HG03108 (cell line): ENCODE data around the gene ESYT1.
"Not testable (repeated sequence)": the region's sequence is repeated elsewhere in the genome, so short reads cannot be mapped to it uniquely, and the experiment has no call there.

Source experiments
- ATAC-seq: cut with Tn5 transposase; IDR thresholded peaks from one replicate; pipeline ENCODE4 v1.9.1; 2021; ENCODE audit warnings: moderate library complexity; ENCODE audit not compliant: unreplicated experiment

ESYT1 gene

GRCh38 chr12:56103066-56103711 is 24.9 kb upstream of the ESYT1 start:
- ATAC-seq: no peak

- no peak for ATAC-seq
These were observed 24.3 kb upstream of the ESYT1 start for GRCh38 chr12:56103823-56104108.

GRCh38 chr12:56104109-56104814 is 23.8 kb upstream of the ESYT1 start, which contains the start of gene PA2G4:
TSS of gene PA2G4 (plus strand) at chr12:56104559. CDS start at chr12:56104738, 179 bp downstream.
- ATAC-seq: peak; percentile 94

- peak; percentile 4 for ATAC-seq
These were observed 23.1 kb upstream of the ESYT1 start for GRCh38 chr12:56104815-56105608.

- no peak for ATAC-seq
These were observed 22.5 kb upstream of the ESYT1 start for GRCh38 chr12:56105609-56105902.

GRCh38 chr12:56107242-56107641 is 20.8 kb upstream of the ESYT1 start:
- no peak for ATAC-seq

GRCh38 chr12:56110571-56110970 is 17.5 kb upstream of the ESYT1 start:
- ATAC-seq: no peak

GRCh38 chr12:56114084-56114483 is 14.0 kb upstream of the ESYT1 start:
- ATAC-seq: no peak

- no peak for ATAC-seq
These were observed 12.7 kb upstream of the ESYT1 start for GRCh38 chr12:56115329-56115728.

GRCh38 chr12:56116267-56117081 is 11.6 kb upstream of the ESYT1 start, which contains the start of gene RPL41:
TSS of gene RPL41 (plus strand) at chr12:56116633.
- peak; percentile 34 for ATAC-seq

GRCh38 chr12:56117082-56117706 is 10.9 kb upstream of the ESYT1 start:
- ATAC-seq: not testable (repeated sequence)

- ATAC-seq: peak; percentile 84
These were observed 10.0 kb upstream of the ESYT1 start, which contains the start of gene ZC3H10 for GRCh38 chr12:56117778-56118687. TSS of gene ZC3H10 (plus strand) at chr12:56118266. CDS start at chr12:56120563, 2,297 bp downstream.

GRCh38 chr12:56118688-56119357 is 9.2 kb upstream of the ESYT1 start:
- peak; percentile 5 for ATAC-seq

GRCh38 chr12:56119361-56119796 is 8.7 kb upstream of the ESYT1 start:
- ATAC-seq: no peak

- no peak for ATAC-seq
These were observed 7.8 kb upstream of the ESYT1 start for GRCh38 chr12:56120158-56120846.

GRCh38 chr12:56121204-56121870 is 6.7 kb upstream of the ESYT1 start:
- ATAC-seq: no peak

GRCh38 chr12:56122637-56123036 is 5.4 kb upstream of the ESYT1 start:
- ATAC-seq: no peak

GRCh38 chr12:56124133-56124532 is 3.9 kb upstream of the ESYT1 start:
- ATAC-seq: no peak
